GM12892 (cell line): ENCODE results near the gene CABLES1.

ENCODE experiments used
- POLR2AphosphoS5 ChIP-seq: IDR thresholded peaks from 2 replicates; pipeline ENCODE4 v1.6.1; 2011; ENCODE audit warnings: low read depth, low read length, control low read depth
- TAF1 ChIP-seq: IDR thresholded peaks from 2 replicates; pipeline ENCODE4 v1.6.1; 2011; ENCODE audit warnings: low read depth, mild to moderate bottlenecking, control low read depth, low read length, borderline replicate concordance

- TF ChIP-seq TAF1 (no peak), POLR2AphosphoS5 (no peak)
Measured at GRCh38 chr18:23194997-23195957, 60.0 kb downstream of the CABLES1 start.
